T-cell (primary cell): ENCODE data around the gene COL4A1. TPM values are rescaled to one million over a fixed set of nuclear protein-coding genes. Genes with fewer than 3 reads are reported as not detected.

Source experiments
- ATAC-seq, 4 experiments: fragments of 200-7000 bp in 3 of 4; fragments of 150-1000 bp in 1 of 4; cut with Tn5 transposase; replicated peaks in 1 of 4; 1 replicate in 3 of 4; 2 replicates in 1 of 4; pipeline ENCODE4 v1.10.0; 2021; ENCODE audit warnings: moderate library complexity in 3 of 4, mild to moderate bottlenecking in 2 of 4, moderate number of reproducible peaks in 1 of 4
- CTCF ChIA-PET, 2 donors: fragments of 300-600 bp; sonication (Branson Sonifier 250); formaldehyde crosslinking; loops; one replicate each; lab custom pipeline; 2022; ENCODE audit warnings: antibody characterized with exemption in 2 of 2; lab: Charles Lee
- POLR2A ChIA-PET, 2 donors: fragments of 300-600 bp; sonication (Branson Sonifier 250); formaldehyde crosslinking; loops; one replicate each; lab custom pipeline; 2022; ENCODE audit warnings: antibody characterized with exemption in 2 of 2; lab: Charles Lee
- DNase-seq, 35 experiments: peaks; one replicate each; pipeline versions ENCODE4 v3.0.0 to v3.0.0-alpha.2; 2013 to 2023
- H3K27ac ChIP-seq: one replicate; pipeline ENCODE4 v1.5.1; 2013; ENCODE audit warnings: low read length
- H3K27me3 ChIP-seq, 2 experiments: replicated peaks in 1 of 2; 1 replicate in 1 of 2; 2 replicates in 1 of 2; pipeline versions ENCODE4 v1.6.1 to v1.7.0; 2013; ENCODE audit warnings: low read length in 1 of 2, mixed read lengths in 1 of 2; ENCODE audit not compliant: control insufficient read depth in 2 of 2, insufficient read depth in 2 of 2; ENCODE audit errors: extremely low read depth in 1 of 2
- H3K36me3 ChIP-seq, 2 donors: 1 replicate in 1 of 2; 2 replicates in 1 of 2; pipeline versions ENCODE4 v1.6.1 to v1.7.0; 2013; ENCODE audit warnings: low read length in 1 of 2; ENCODE audit not compliant: control insufficient read depth in 2 of 2, insufficient read depth in 1 of 2; ENCODE audit errors: extremely low read depth in 1 of 2
- H3K4me1 ChIP-seq, 2 experiments: 1 replicate in 1 of 2; 2 replicates in 1 of 2; pipeline versions ENCODE4 v1.6.1 to v1.7.0; 2013; ENCODE audit warnings: low read length in 2 of 2, mixed read lengths in 1 of 2; ENCODE audit not compliant: insufficient read depth in 2 of 2, control insufficient read depth in 1 of 2; ENCODE audit errors: extremely low read depth in 1 of 2
- H3K4me3 ChIP-seq, 2 donors: 1 replicate in 1 of 2; 2 replicates in 1 of 2; pipeline versions ENCODE4 v1.5.1 to v1.7.0; 2013; ENCODE audit warnings: mild to moderate bottlenecking in 2 of 2, low read length in 1 of 2, moderate library complexity in 1 of 2; ENCODE audit not compliant: control insufficient read depth in 1 of 2; ENCODE audit errors: extremely low read depth in 1 of 2
- H3K9me3 ChIP-seq: 2 replicates; pipeline ENCODE4 v1.7.0; 2013
- H3K27ac Mint-ChIP-seq, 2 donors: one replicate each; pipeline ENCODE4 v1.8.0; 2020 to 2021; ENCODE audit warnings: mild to moderate bottlenecking in 2 of 2, mixed read lengths in 2 of 2
- H3K27me3 Mint-ChIP-seq, 2 donors: one replicate each; pipeline ENCODE4 v1.8.0; 2021 to 2022; ENCODE audit warnings: mixed read lengths in 2 of 2
- H3K36me3 Mint-ChIP-seq: one replicate; pipeline ENCODE4 v1.8.0; 2021; ENCODE audit warnings: mixed read lengths
- H3K4me1 Mint-ChIP-seq, 3 donors: one replicate each; pipeline ENCODE4 v1.8.0; 2020 to 2022; ENCODE audit warnings: mixed read lengths in 3 of 3, mild to moderate bottlenecking in 1 of 3
- H3K4me3 Mint-ChIP-seq, 3 donors: one replicate each; pipeline ENCODE4 v1.8.0; 2020 to 2022; ENCODE audit warnings: mild to moderate bottlenecking in 3 of 3, mixed read lengths in 3 of 3, moderate library complexity in 3 of 3
- H3K9me3 Mint-ChIP-seq, 3 donors: one replicate each; pipeline ENCODE4 v1.8.0; 2020 to 2022; ENCODE audit warnings: mixed read lengths in 3 of 3
- WGBS: methylation state at CpG from one replicate; pipeline ENCODE4 v1.1.5; 2013; ENCODE audit warnings: missing lambda C conversion rate; ENCODE audit not compliant: insufficient coverage; 5-methylcytosine and 5-hydroxymethylcytosine counted together
- total RNA-seq, 35 experiments: library from RNA in 6 of 35; stranded (reverse) in 6 of 35; fragments of 120-200 nt in 1 of 35; gene quantifications; one replicate each; pipeline versions ENCODE4 v1.2.1 to v1.2.4 and lab custom pipeline; 2013 to 2026

The COL4A1 gene
- total RNA-seq, 5 donors from 2014 or later (not counting 1 experiment from before 2014, with no cell fraction given): 0.49 to 1.3 (median 0.85) TPM; not detected in 2

- Histone ChIP-seq H3K36me3 (no peaks in the 10 kb centered on the region), H3K4me1 (no peaks in the 10 kb centered on the region), H3K9me3 (no peaks in the 10 kb centered on the region), H3K27ac (no peak overlapping the region), H3K27me3 (peaks cover 0 to 4% of the 10 kb centered on the region in 2 experiments), H3K4me3 (no peak overlapping the region)
- no peak overlapping the region for H3K4me3 Mint-ChIP-seq
- WGBS: 82% methylated on average over 2 of the region's 4 CpGs
- POLR2A ChIA-PET: no interaction called here
- DNase-seq (no peak), ATAC-seq (no peak)
- H3K9me3 Mint-ChIP-seq: no peaks in the 10 kb centered on the region
- H3K27ac Mint-ChIP-seq: no peak overlapping the region
- H3K36me3 Mint-ChIP-seq: no peaks in the 10 kb centered on the region
- H3K27me3 Mint-ChIP-seq: peaks cover 8 to 12% of the 10 kb centered on the region in 2 donors
- CTCF ChIA-PET: no interaction called here
- H3K4me1 Mint-ChIP-seq: no peaks in the 10 kb centered on the region
These were observed 105.8 kb downstream of the COL4A1 start for GRCh38 chr13:110201114-110201513.

GRCh38 chr13:110200276-110200870, 106.6 kb downstream of the COL4A1 start:
- Histone ChIP-seq H3K27ac (no peak overlapping the region), H3K4me1 (no peaks in the 10 kb centered on the region), H3K27me3 (peaks cover 0 to 4% of the 10 kb centered on the region in 2 experiments), H3K9me3 (no peaks in the 10 kb centered on the region), H3K36me3 (no peaks in the 10 kb centered on the region), H3K4me3 (no peak overlapping the region)
- DNase-seq: no peak
- H3K4me1 Mint-ChIP-seq: no peaks in the 10 kb centered on the region
- CTCF ChIA-PET: no interaction called here
- H3K4me3 Mint-ChIP-seq: no peak overlapping the region
- ATAC-seq: no peak
- 89% methylated on average over 5 of the region's 12 CpGs for WGBS
- POLR2A ChIA-PET: no interaction called here
- no peaks in the 10 kb centered on the region for H3K9me3 Mint-ChIP-seq
- peak overlapping the region in 1 of 2 donors; percentile 31 for H3K27ac Mint-ChIP-seq
- H3K27me3 Mint-ChIP-seq: peaks cover 8 to 12% of the 10 kb centered on the region in 2 donors
- no peaks in the 10 kb centered on the region for H3K36me3 Mint-ChIP-seq

GRCh38 chr13:110199046-110199831, 107.7 kb downstream of the COL4A1 start:
- ChIA-PET POLR2A (no interaction called here), CTCF (no interaction called here)
- WGBS: 62% methylated on average over 18 of the region's 18 CpGs
- H3K9me3 Mint-ChIP-seq: no peaks in the 10 kb centered on the region
- Histone ChIP-seq H3K4me1 (no peaks in the 10 kb centered on the region), H3K36me3 (no peaks in the 10 kb centered on the region), H3K4me3 (no peak overlapping the region), H3K27ac (no peak overlapping the region), H3K27me3 (peaks cover 0 to 4% of the 10 kb centered on the region in 2 experiments), H3K9me3 (no peaks in the 10 kb centered on the region)
- H3K27ac Mint-ChIP-seq: no peak overlapping the region
- no peak overlapping the region for H3K4me3 Mint-ChIP-seq
- DNase-seq (no peak), ATAC-seq (no peak)
- no peaks in the 10 kb centered on the region for H3K4me1 Mint-ChIP-seq
- peaks cover 12% of the 10 kb centered on the region in 2 donors for H3K27me3 Mint-ChIP-seq
- H3K36me3 Mint-ChIP-seq: no peaks in the 10 kb centered on the region

- Histone ChIP-seq H3K27me3 (peaks cover 0 to 4% of the 10 kb centered on the region in 2 experiments), H3K27ac (no peak overlapping the region), H3K4me1 (no peaks in the 10 kb centered on the region), H3K36me3 (no peaks in the 10 kb centered on the region), H3K4me3 (no peak overlapping the region), H3K9me3 (no peaks in the 10 kb centered on the region)
- no peak overlapping the region for H3K27ac Mint-ChIP-seq
- H3K9me3 Mint-ChIP-seq: no peaks in the 10 kb centered on the region
- no peak for ATAC-seq
- H3K4me3 Mint-ChIP-seq: no peak overlapping the region
- no peaks in the 10 kb centered on the region for H3K36me3 Mint-ChIP-seq
- 66% methylated on average over 4 of the region's 4 CpGs for WGBS
- peaks cover 12 to 21% of the 10 kb centered on the region in 2 donors for H3K27me3 Mint-ChIP-seq
- ChIA-PET CTCF (no interaction called here), POLR2A (no interaction called here)
- no peaks in the 10 kb centered on the region for H3K4me1 Mint-ChIP-seq
- DNase-seq: no peak
These were observed 109.5 kb downstream of the COL4A1 start for GRCh38 chr13:110197471-110197870.

GRCh38 chr13:110197026-110197425, 109.9 kb downstream of the COL4A1 start:
- CTCF ChIA-PET: no interaction called here
- H3K36me3 ChIP-seq: no peaks in the 10 kb centered on the region

GRCh38 chr13:110195547-110196485, 111.1 kb downstream of the COL4A1 start:
- Mint-ChIP-seq H3K27me3 (peaks cover 20 to 28% of the 10 kb centered on the region in 2 donors), H3K4me3 (no peak overlapping the region), H3K27ac (no peak overlapping the region), H3K4me1 (no peaks in the 10 kb centered on the region), H3K9me3 (no peaks in the 10 kb centered on the region), H3K36me3 (no peaks in the 10 kb centered on the region)
- no peaks in the 10 kb centered on the region for H3K36me3 ChIP-seq
- DNase-seq (no peak), ATAC-seq (no peak)
- no peak overlapping the region for H3K27ac ChIP-seq
- POLR2A ChIA-PET: no interaction called here
- H3K4me3 ChIP-seq: no peak overlapping the region
- peaks cover 0 to 10% of the 10 kb centered on the region in 2 experiments for H3K27me3 ChIP-seq
- H3K9me3 ChIP-seq: no peaks in the 10 kb centered on the region
- H3K4me1 ChIP-seq: no peaks in the 10 kb centered on the region
- WGBS: 76% methylated on average over 3 of the region's 8 CpGs
- CTCF ChIA-PET: no interaction called here

More at GRCh38 chr13:110197026-110197425, 109.9 kb downstream of the COL4A1 start:
- Mint-ChIP-seq H3K27ac (no peak overlapping the region), H3K4me1 (no peaks in the 10 kb centered on the region), H3K27me3 (peaks cover 15 to 23% of the 10 kb centered on the region in 2 donors), H3K36me3 (no peaks in the 10 kb centered on the region), H3K9me3 (no peaks in the 10 kb centered on the region), H3K4me3 (no peak overlapping the region)
- Histone ChIP-seq H3K27me3 (peaks cover 0 to 5% of the 10 kb centered on the region in 2 experiments), H3K9me3 (no peaks in the 10 kb centered on the region), H3K27ac (no peak overlapping the region), H3K4me1 (no peaks in the 10 kb centered on the region), H3K4me3 (no peak overlapping the region)
- POLR2A ChIA-PET: no interaction called here
- ATAC-seq (no peak), DNase-seq (no peak)
- 90% methylated on average over 2 of the region's 3 CpGs for WGBS
